Measurements from ENCODE around the gene FAXC. TPM values are rescaled to one million over a fixed set of nuclear protein-coding genes. Genes with fewer than 3 reads are reported as not detected.
A peak's percentile ranks its signal among the peaks of the same experiment; 100 is the strongest.
"Not testable (repeated sequence)": the region's sequence is repeated elsewhere in the genome, so short reads cannot be mapped to it uniquely, and the experiment has no call there.

The FAXC gene
- total RNA-seq, 1 experiment from 2014 or later: 8.1 TPM

DNA sequence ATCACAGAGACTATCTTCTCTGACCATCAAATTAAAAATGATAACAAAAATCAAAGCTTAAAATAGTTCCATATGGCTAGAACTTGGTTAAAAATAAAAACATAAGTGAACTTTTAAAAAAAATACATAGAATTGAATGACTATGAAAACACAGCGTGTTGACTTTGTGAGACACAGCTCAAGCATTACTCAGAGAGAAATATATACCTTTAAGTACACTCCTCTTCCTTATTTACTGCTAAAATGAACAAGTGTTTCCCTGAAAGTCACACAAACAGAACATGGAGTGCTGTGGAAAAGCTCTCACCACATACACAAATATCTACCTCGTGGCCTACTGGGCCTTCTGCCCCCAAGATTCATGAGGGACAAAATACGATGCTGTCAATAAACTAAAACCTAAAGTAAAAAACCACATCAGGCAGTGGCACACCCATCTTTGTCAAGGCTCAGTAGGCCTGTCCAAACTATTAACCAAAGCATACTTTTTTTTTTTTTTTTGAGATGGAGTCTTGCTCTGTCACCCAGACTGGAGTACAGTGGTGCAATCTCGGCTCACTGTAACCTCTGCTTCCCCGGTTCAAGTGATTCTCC lies 7.5 kb downstream of the FAXC start:
- DNase-seq (ENCODE audit: low spot score): no peak

DNA sequence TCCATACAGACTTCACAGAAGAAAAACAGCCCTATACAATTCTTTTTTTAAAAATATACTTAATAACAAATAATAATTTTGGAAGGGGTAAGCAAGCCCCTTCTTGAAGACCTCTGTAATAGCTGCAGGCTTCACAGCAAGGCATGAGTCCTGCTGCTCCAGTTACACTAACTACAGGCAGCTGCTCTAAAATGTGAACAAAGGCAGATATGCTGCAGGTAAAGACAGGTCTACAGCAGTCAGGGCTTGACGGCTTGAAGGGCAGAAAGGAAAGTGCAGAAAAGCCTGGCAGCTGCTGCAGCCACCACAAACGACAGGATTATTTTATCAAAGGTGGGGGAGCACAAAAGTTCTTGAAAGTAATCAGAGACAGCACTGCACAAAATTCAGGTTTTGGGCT lies 11.3 kb downstream of the FAXC start:
- DNase-seq (ENCODE audit: low spot score): no peak

DNA sequence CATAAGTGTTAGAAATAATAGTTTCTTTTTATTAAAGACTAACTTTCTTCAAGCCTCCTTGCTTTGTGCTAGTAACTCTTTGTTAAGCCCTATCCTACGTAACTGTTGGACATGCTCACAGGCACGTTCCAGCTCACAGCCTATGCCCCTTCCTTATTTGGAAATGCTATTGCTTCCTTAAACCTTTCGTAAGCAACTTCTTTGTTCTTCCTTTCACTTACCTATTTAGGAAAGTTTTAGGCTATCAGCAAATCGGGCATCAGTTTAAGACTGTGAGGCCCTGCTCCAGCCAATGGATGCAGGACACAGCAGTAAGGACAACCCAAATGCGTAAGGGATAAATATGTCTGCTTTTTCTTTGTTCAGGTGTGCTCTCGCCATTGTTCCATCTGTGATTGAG lies 14.2 kb downstream of the FAXC start:
- not testable (repeated sequence) for DNase-seq (ENCODE audit: low spot score)

DNA sequence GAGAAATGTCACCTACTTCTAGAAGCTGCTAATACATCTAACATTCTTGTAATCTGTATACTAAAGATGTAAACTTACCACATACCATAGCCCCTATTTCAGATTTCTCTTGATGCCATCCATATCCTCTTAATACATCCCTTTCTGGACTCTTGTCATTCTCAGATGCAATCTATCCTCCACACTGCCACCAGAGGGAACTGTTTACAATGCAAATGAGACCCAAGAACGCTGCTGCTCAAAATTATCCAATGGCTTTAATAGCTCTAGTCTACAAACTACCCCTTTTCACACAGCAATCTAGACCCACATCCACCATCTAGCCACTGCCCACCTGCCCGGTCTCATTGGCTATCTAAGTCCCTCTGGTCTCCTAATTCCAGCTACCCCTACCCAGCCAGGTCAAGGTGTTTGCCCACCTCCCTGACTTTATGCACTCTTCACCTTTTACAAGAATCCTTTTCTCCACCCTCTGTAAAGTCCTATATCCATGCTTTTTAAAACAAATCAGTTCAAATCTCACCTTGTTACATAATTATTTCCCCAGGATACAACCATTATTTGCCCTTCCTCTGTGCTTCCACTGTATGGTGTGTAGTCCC lies 14.8 kb downstream of the FAXC start:
- peak; percentile 45 for DNase-seq (ENCODE audit: low spot score)

DNA sequence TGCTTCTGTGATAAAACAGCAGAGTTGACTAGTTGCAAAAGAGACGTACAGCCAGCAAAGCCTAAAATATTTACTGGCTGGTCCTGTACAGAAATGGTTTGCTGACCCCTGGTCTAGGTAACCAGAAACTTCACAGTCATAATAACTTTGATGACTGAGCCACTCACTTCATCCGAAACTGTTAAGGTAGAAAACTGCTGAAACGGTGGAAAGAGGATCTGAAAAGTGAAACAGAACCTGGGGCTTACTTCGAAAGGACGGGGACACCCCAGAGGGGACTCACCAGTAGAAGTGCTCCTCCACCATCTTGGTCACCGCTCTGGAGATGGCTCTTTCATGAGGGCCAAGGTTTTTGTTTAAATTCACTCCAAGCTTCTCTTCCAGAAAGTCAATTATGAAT lies 16.4 kb downstream of the FAXC start:
- DNase-seq (ENCODE audit: low spot score): no peak

DNA sequence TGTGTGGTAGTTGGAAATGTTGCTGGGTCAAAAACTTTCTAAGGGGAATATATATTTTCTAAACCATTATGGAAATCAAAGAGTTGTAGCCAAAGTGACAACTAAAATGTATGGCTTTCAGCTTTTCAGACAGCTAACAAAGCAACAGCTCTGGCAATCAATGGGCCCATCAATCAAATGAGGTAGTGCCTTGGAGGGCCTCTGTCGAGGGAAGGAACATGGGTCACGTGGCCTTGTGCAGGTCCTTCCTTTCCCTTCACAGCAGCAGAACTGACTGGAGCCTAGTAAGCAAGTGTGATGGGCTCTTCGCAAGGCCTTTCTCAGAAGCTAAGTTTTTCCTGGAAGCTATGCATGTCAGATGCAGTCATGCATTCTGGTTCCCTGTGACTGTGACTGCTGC lies 17.9 kb downstream of the FAXC start:
- no peak for DNase-seq (ENCODE audit: low spot score)

DNA sequence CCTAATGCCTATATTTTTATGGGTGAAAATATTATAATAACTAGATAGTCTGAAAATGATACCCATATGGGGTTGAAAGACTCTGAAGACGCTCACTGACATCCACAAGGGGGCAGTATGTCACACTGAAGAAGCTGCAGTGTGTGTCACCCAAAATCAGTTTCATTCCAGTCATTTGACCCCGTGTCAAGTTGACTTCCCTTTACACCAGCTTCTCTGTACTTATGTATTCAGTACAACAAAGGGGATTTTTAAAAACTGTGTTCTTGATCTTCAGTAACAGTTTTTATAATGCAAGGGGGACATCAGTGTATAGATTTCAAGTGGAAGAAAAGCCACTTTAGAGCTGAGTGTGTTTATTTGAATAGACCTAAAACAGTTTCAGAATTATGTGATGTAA lies 19.3 kb downstream of the FAXC start:
- peak; percentile 48 for DNase-seq (ENCODE audit: low spot score)

DNA sequence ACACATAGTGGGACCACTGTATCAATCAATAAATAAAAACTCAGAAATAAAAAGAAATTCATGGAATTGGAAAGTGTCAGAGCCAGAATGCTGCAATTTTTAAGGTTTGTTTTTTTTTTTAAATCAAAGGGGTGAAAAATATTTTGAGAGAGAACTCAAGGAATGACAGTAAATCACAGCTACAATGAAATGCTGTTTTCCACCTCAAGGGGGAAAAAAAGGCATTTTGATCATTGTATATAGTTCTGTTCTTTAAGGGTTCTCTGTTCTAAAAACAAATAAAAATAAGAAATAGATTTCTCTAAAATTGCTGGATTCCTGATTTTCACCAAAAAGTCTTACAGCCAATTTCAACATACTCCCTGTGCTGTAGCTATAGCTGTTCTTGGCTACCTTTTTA lies 24.5 kb downstream of the FAXC start:
- no peak for DNase-seq (ENCODE audit: low spot score)

DNA sequence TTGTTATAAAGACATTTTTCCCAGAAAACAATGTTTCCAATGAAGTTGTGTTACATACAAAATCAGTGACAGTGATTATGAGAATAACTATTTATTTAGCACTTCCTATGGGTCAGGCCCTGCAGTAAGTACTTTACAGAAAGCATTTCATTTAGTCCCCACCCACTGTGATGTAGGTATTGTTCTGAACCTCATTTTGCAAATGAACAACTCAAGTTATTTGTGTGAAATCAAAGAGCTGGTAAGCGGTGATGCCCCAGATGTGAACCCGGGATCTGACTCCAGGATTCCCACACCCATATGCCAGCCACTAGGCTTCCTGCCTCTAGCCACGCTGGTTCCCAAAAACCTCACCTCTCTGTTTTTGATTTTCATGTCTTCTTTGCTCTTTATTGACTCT lies 30.9 kb downstream of the FAXC start:
- no peak for DNase-seq (ENCODE audit: low spot score)

DNA sequence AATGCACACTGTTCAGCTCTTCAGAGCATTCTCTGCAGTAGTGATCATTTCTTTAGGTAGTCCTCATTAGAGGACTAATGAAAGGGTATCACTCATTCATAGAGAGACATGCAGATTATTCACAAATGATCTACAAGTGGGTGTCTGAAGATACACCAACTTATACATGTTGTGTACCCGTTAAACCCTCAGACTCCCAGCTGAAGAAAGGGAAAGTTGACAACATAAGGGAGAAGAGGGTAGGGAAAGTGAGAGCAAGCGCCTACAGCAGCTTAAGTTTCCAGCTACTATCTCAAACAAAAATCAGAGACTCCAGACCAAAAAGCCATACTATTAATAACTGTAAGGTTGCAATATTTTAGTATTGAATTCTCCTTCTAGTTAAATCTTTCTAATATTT lies 37.1 kb downstream of the FAXC start:
- no peak for DNase-seq (ENCODE audit: low spot score)

DNA sequence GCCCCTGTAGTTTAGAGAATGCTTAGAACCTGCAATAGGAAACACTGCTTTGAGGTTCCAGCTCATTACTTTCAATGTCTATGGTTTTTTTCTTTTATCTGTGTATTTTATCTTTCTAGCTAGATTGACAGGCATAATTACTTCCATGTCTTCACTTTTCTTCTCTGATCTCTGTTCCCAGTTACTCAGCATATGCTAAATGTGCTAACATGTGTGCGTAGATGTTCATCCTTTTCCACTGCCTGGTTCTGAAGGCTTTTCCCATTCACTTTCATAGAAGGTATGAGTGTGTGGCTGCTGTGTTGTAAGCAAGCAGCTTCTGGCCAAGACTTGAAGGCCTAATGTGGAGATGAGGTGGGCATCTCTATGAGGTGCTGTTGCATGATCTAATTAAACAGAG lies 38.9 kb downstream of the FAXC start:
- DNase-seq (ENCODE audit: low spot score): no peak

DNA sequence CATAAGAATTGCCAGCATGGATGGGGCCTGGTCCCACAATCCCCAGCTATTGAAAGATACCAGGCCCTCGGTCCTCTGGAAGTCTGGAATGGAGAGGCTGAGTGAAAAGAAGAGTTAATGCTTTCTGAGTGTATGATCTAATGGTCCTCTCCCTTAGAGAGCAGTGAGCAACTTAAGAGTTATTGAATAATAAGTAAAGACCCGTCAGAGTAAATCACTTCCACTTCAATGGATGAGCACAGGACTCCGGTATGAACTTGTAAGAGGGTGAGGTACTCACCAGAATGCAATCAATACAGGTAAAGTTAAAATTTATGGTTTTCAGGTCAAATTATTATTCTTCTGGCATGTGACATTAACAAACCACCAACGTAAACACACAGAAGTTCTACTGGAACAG lies 39.9 kb downstream of the FAXC start:
- no peak for DNase-seq (ENCODE audit: low spot score)

DNA sequence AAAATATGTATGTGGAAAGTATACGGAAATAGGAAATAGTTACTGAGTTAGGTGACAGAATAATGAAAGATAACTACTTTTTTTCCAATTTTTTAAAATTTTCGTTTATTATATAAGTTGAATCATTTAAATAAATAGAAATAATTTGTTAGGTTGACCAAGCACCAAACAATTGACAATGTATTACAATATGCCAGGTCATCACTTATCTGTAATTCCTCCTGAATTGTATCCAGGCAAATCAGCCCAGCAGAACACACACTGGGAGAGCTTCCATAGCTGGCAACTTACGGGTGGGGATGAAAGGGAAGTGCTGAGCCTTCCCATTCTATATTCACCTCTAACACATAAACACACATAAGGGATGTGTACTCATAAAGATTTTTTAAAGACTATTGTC lies 40.7 kb downstream of the FAXC start:
- no peak for DNase-seq (ENCODE audit: low spot score)

DNA sequence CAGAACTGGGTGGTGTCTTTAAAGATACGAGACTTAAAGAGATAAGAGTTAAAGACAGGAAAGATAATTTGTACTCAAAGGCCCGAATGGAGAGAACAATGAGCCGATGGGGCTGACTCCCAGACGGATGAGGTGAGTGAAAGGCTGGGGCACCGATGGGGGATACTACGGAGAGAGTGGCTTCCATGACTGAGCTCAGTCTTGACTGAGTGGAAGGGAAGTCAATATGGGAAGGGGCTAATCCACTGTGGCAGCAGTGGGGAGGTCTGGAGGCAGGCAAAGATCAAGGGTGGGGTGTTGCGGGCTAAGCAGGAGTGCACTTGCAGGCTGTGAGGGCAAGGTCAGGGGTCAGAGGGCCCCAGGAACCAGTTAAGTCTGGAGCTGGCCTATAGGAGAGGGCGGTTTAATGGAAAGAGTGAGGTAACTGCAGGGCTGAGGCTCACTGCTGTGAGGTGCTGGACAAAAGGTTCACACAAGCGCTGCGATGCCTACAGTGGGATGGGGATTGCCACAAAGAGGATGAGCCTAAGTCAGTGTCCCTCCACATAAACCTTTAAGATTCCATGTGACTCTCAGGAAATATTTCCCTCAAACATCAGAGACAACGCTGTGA lies 42.1 kb downstream of the FAXC start:
- no peak for DNase-seq (ENCODE audit: low spot score)

DNA sequence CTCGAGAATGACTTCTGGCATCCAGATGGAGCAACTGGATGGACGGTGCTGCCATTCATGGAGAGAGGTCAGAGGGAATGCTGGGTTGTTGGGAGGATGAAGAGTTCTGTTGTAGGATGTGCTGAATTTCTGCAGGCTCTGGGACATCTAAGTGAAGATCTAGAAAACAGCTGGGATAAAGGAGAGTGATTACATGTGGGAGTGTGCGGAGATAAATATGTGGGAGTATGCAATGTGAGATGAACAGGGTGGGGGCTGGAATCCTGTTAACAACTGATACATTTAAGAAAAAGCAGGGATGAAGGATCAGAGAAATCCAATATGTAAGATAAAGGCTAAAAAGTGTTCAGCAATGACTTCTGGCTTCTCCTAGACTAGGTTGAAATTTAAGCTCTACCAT lies 43.1 kb downstream of the FAXC start:
- no peak for DNase-seq (ENCODE audit: low spot score)

DNA sequence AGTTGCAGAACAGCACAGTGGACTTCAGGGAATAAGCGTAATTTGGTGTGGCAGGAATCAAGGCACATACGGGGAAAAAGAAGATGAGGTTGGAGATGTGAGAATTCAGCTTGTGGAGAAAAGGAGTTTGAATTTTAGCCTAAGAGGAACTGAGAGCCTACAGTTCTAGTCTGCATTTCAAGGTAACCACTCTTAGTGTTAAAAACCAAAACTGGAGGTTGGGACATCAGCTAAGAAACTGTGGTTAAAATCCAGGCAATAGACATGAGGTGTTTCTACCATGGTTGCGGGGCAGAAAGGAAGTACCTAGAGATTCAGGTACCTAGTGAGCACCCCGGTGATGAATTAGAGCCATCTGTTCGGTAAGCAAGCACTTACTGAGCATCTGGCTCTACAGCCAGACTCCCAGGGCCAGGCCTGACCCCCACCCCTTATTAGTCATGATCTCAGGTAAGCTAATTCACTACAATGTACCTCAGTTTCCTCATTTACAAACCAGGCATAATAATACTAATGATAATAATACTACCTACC lies 44.4 kb downstream of the FAXC start:
- no peak for DNase-seq (ENCODE audit: low spot score)

DNA sequence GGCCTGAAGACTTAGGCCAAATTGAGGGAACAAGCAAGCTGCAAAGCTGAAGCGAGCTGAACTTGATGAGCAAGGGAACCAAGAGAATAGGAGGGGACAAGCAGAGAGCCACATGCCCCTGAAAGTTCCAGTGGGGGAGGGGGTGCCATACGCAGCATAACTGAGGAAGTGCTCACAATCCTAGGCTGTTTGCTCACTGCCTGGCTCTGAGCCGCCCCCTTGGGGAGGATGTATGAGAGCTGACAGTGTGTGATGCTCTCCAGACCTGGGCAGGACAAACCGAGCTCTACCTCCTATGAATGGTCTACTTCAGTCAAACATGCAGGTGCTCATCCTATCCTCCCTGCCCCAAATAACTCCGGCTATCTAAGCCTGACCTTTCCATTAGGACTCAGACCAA lies 52.1 kb downstream of the FAXC start:
- no peak for DNase-seq (ENCODE audit: low spot score)

DNA sequence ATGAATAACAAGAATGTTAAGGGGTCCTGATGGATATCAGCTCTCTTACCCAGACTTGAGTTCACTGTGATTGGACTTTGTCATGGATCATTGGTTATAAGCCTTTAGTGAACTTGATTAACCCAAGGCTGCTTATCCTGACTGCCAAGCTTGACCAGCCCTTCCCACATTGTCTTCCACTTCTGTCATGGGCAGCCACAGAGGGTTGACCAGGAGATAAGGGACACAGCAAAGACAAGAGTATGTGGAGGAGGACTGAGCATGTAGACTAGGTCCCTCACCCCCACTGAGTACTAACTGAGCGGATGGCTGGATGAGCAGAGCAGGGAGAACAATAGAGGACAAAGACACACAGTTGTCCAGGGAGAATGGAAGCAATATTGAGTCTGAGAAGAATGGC lies 52.5 kb downstream of the FAXC start:
- no peak for DNase-seq (ENCODE audit: low spot score)

DNA sequence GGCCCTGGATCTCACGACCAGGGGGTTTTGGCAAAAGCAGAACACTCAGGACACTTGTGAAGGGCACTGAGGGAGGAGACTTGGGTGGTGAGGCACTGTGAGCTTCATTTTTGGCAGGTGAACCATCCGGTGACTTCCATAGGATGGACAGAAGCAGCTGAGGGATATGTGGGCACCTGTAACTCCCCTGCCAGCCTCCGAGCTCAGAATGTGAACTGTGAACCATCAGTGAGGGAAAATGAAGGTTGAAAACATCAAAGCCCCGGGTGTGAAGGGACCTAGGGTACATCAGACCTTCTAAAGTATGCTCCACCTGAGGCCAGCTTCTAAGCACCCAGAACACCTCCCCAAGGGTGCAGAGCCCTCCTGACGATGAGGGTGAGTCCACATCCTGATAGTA lies 53.2 kb downstream of the FAXC start:
- no peak for DNase-seq (ENCODE audit: low spot score)

DNA sequence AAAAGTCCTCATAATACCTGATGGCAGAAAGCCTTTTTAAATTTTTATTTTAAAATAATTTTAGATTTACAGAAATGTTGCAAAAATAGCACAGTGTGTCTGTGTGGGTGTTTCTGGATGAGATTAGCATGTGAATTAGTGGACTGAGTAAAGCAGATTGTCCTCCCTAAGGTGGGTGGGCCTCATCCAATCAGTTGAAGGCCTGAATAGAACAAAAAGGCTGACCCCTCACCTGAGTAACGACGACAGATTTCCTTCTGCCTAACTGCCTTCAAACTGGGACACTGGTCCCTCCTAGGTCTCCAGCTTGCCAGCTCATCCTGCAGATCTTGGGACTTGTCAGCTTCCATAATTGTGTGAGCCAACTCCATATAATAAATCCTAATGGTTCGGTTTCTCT lies 54.2 kb downstream of the FAXC start:
- DNase-seq (ENCODE audit: low spot score): no peak

DNA sequence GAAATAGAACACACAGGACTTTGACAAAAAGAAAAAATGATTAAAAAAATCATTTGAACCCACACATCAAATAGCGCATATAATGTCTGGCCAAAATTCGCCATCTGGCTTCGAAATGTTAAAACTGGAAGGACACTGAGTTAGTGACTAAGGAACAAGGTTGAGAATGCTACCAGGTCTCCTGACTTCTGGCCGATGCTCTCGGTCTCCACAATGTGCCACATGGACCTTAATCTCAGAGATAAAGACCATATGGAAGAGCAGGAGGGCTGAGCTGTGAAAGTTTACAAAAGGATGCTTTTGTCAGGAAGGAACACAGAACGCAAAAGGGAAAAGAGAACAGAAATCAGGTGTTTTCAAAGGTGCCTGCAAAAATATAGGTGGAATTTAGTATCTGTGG lies 54.7 kb downstream of the FAXC start:
- no peak for DNase-seq (ENCODE audit: low spot score)

DNA sequence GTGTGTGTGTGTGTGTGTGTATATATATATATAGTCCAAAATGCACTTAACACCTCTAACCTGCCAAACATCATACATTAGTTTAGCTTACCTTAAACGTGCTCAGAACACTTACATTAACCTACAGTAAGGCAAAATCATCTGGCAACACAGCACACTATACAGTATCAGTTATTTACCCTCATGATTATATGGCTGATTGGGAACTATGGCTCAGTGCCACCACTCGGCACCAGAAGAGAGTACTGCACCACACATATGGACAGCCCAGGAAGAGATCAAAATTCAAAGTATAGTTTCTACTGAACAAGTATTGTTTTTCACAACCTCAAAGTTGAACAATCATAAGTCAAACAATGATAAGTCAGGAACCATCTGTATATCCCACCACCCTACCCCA lies 59.8 kb downstream of the FAXC start:
- DNase-seq (ENCODE audit: low spot score): no peak

DNA sequence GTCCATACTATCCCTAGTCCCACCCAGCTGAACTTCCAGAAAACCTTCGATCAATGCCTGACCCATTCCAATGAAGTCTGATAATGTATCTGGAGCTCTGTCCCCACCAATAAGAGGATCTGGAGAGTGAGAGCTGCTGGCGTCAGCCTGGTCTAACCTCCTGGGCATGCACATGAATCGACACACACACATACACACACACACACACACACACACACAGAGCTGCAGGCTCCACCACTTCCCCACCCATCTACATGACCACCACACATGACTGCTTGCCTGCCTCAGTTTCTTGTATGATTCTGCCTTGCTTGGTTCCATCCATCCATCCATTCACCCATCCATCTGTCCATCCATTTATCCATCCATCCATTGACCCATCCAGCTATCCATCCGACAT lies 60.8 kb downstream of the FAXC start:
- no peak for DNase-seq (ENCODE audit: low spot score)

DNA sequence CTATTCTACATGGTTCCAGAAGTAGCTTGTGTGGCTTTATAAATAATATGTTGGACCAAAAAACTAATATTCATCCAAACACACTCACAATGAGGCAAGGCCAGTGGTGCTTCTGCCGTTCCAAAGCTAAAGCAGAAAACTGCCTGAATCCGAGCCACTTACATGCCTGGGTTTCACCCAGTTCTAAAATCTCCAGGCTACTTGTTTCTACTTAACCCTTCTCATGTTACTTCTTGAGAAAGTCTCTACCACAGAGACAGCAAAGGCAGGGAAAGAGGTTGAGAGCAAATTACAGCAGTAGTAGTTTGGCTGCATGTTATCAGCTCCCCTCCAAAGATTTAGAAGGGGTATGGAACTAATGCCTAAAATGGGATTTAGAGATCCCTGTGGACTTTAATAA lies 62.0 kb downstream of the FAXC start:
- DNase-seq (ENCODE audit: low spot score): no peak

Measured in A172 (cell line).